Right hindlimb (tissue), 1 donor: Measurements from ENCODE around the gene FRMPD4.

Experiments
- DNase-seq: peaks from one replicate; pipeline ENCODE4 v3.0.0-alpha.2; 2018

FRMPD4 gene

GRCh38 chrX:12223650-12224049, 85.4 kb downstream of the FRMPD4 start:
- DNase-seq, result no peak

GRCh38 chrX:12225107-12225506, 86.8 kb downstream of the FRMPD4 start:
- no peak for DNase-seq

GRCh38 chrX:12227412-12228041, 89.3 kb downstream of the FRMPD4 start:
- DNase-seq, result no peak

- no peak for DNase-seq
Measured at GRCh38 chrX:12228862-12229261, 90.6 kb downstream of the FRMPD4 start.

GRCh38 chrX:12229986-12230385, 91.7 kb downstream of the FRMPD4 start:
- no peak for DNase-seq

GRCh38 chrX:12234534-12235329, 96.5 kb downstream of the FRMPD4 start:
- DNase-seq, result no peak

GRCh38 chrX:12236156-12236555, 97.9 kb downstream of the FRMPD4 start:
- no peak for DNase-seq

GRCh38 chrX:12237131-12237530, 98.9 kb downstream of the FRMPD4 start:
- DNase-seq, result no peak

GRCh38 chrX:12237771-12238170, 99.5 kb downstream of the FRMPD4 start:
- no peak for DNase-seq

GRCh38 chrX:12239356-12240082, 101.2 kb downstream of the FRMPD4 start:
- DNase-seq, result no peak

GRCh38 chrX:12240491-12240890, 102.2 kb downstream of the FRMPD4 start:
- DNase-seq, result no peak

GRCh38 chrX:12241026-12241425, 102.8 kb downstream of the FRMPD4 start:
- DNase-seq, result no peak

- no peak for DNase-seq
Measured at GRCh38 chrX:12245650-12246645, 107.7 kb downstream of the FRMPD4 start.

- no peak for DNase-seq
Measured at GRCh38 chrX:12249997-12250396, 111.7 kb downstream of the FRMPD4 start.

- no peak for DNase-seq
Measured at GRCh38 chrX:12263211-12263610, 124.9 kb downstream of the FRMPD4 start.

- DNase-seq, result no peak
Measured at GRCh38 chrX:12269484-12269883, 131.2 kb downstream of the FRMPD4 start.

- no peak for DNase-seq
Measured at GRCh38 chrX:12278151-12278550, 139.9 kb downstream of the FRMPD4 start.

- DNase-seq, result no peak
Measured at GRCh38 chrX:12282991-12283390, 144.7 kb downstream of the FRMPD4 start.

GRCh38 chrX:12292996-12293765, 154.9 kb downstream of the FRMPD4 start:
- DNase-seq, result no peak

- DNase-seq, result no peak
Measured at GRCh38 chrX:12297353-12297752, 159.1 kb downstream of the FRMPD4 start.

- no peak for DNase-seq
Measured at GRCh38 chrX:12301288-12301687, 163.0 kb downstream of the FRMPD4 start.

GRCh38 chrX:12304261-12304660, 166.0 kb downstream of the FRMPD4 start:
- no peak for DNase-seq
